Activated CD4-positive, alpha-beta T cell treated with anti-CD3 and anti-CD28 coated beads, Interleukin-2, amount 50 U/mL, for 48 hours (primary cell): ENCODE results near the gene FNDC3B.

Source experiments
- DNase-seq, 2 experiments: peaks; one replicate each; pipeline ENCODE4 v3.0.0-alpha.2; 2020

Gene FNDC3B

GRCh38 chr3:172441581-172441980, 402.2 kb downstream of the FNDC3B start:
- DNase-seq, result no peak

GRCh38 chr3:172442606-172443005, 403.2 kb downstream of the FNDC3B start:
- no peak for DNase-seq

DNA sequence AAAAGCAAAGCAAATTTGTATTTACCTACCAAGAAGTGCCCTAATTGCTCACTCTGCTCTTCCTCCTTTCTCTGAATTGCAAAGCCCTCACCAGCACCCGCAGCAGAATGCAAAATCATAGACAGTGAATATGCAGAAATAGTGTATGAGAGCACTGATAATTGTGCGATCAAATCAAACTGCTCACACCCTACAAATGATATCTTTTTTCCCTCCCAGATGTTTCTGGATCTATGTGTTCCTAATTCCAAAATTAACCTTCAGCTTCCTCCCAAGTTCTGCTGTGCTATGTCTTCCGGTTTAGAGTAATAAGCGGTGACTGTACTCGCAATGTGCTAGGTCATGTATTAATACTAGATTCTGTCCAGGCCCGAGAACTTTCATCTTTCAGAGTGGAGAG, 405.4 kb downstream of the FNDC3B start:
- DNase-seq, result no peak

- no peak for DNase-seq
Measured at GRCh38 chr3:172446198-172446597, 406.8 kb downstream of the FNDC3B start.

GRCh38 chr3:172447611-172448579, 408.5 kb downstream of the FNDC3B start, which contains the start of gene GHSR:
Gene GHSR, minus strand, starts transcription at chr3:172448456. Its CDS starts 43 bp downstream, at chr3:172448413.
- peak; percentile 9 to 11 for DNase-seq

GRCh38 chr3:172448661-172449465, 409.5 kb downstream of the FNDC3B start:
- DNase-seq, result peak in 1 of 2 experiments; percentile 4

- DNase-seq, result peak; percentile 9 to 10
Measured at GRCh38 chr3:172449466-172450149, 410.2 kb downstream of the FNDC3B start.
